HepG2 (cell line): ENCODE data around the gene ID4. TPM values are rescaled to one million over a fixed set of nuclear protein-coding genes. Genes with fewer than 3 reads are reported as not detected.

Experiments
- AKAP8 ChIP-seq: sonication (generic); formaldehyde crosslinking; IDR thresholded peaks from 2 replicates; pipeline ENCODE4 v1.5.1; 2020; ENCODE audit warnings: mild to moderate bottlenecking, missing genetic modification reagents
- ASH2L ChIP-seq: fragments of 300-600, 200-600 bp; sonication (generic); IDR thresholded peaks from 2 replicates; pipeline ENCODE4 v1.7.0; 2017; ENCODE audit warnings: low read depth, mild to moderate bottlenecking, moderate library complexity, mixed read lengths, low read length; ENCODE audit not compliant: insufficient read length
- ATF7-NPFF ChIP-seq: sonication (generic); formaldehyde crosslinking; IDR thresholded peaks from 2 replicates; pipeline ENCODE4 v1.8.1; 2023; ENCODE audit warnings: mild to moderate bottlenecking, low read depth, missing genetic modification reagents, moderate library complexity
- GATAD1 ChIP-seq: IDR thresholded peaks from 2 replicates; pipeline ENCODE4 v1.6.1; 2016; ENCODE audit warnings: missing genetic modification reagents, missing compliant biosample characterization
- GZF1 ChIP-seq: sonication (generic); formaldehyde crosslinking; IDR thresholded peaks from 2 replicates; pipeline ENCODE4 v1.5.1; 2020; ENCODE audit warnings: mild to moderate bottlenecking, missing genetic modification reagents
- HHEX ChIP-seq: IDR thresholded peaks from 2 replicates; pipeline ENCODE4 v1.6.1; 2016; ENCODE audit warnings: control low read depth
- NFATC3 ChIP-seq: sonication (generic); formaldehyde crosslinking; IDR thresholded peaks from 2 replicates; pipeline ENCODE4 v1.5.1; 2020; ENCODE audit warnings: mild to moderate bottlenecking, missing genetic modification reagents
- PRDM10 ChIP-seq: sonication (generic); formaldehyde crosslinking; IDR thresholded peaks from 2 replicates; pipeline ENCODE4 v1.4.0; 2020; ENCODE audit warnings: low read depth, missing genetic modification reagents
- RBFOX2 ChIP-seq: fragments of 200-400 bp; formaldehyde crosslinking; IDR thresholded peaks from 2 replicates; pipeline ENCODE4 v1.6.1; 2017; ENCODE audit warnings: low read depth, mild to moderate bottlenecking, low read length
- SATB2 ChIP-seq: sonication (generic); formaldehyde crosslinking; IDR thresholded peaks from 2 replicates; pipeline ENCODE4 v1.5.0; 2020; ENCODE audit warnings: missing genetic modification reagents
- SP5 ChIP-seq: IDR thresholded peaks from 2 replicates; pipeline ENCODE4 v1.6.1; 2016; ENCODE audit warnings: low read depth, borderline replicate concordance
- ZFP36L2 ChIP-seq: sonication (generic); formaldehyde crosslinking; IDR thresholded peaks from 2 replicates; pipeline ENCODE4 v1.4.0; 2020; ENCODE audit warnings: missing genetic modification reagents
- ZNF101 ChIP-seq: sonication (generic); formaldehyde crosslinking; IDR thresholded peaks from 2 replicates; pipeline ENCODE4 v1.4.0; 2020; ENCODE audit warnings: mild to moderate bottlenecking, low read depth, missing genetic modification reagents, borderline replicate concordance
- ZNF274 ChIP-seq: sonication (generic); formaldehyde crosslinking; IDR thresholded peaks from 2 replicates; pipeline ENCODE4 v1.5.1; 2020; ENCODE audit warnings: mild to moderate bottlenecking, missing genetic modification reagents
- ZNF317 ChIP-seq: sonication (generic); formaldehyde crosslinking; IDR thresholded peaks from 2 replicates; pipeline ENCODE4 v1.5.0; 2020; ENCODE audit warnings: mild to moderate bottlenecking, missing genetic modification reagents
- ZNF430 ChIP-seq: sonication (generic); formaldehyde crosslinking; IDR thresholded peaks from 2 replicates; pipeline ENCODE4 v1.9.0; 2021; ENCODE audit warnings: mild to moderate bottlenecking, missing genetic modification reagents
- ZNF549 ChIP-seq: sonication (generic); formaldehyde crosslinking; IDR thresholded peaks from 2 replicates; pipeline ENCODE4 v1.5.0; 2020; ENCODE audit warnings: missing genetic modification reagents
- ZNF841 ChIP-seq: sonication (generic); formaldehyde crosslinking; IDR thresholded peaks from 2 replicates; pipeline ENCODE4 v1.8.1; 2023; ENCODE audit warnings: missing genetic modification reagents, borderline replicate concordance
- ZSCAN30 ChIP-seq: sonication (generic); formaldehyde crosslinking; IDR thresholded peaks from 2 replicates; pipeline ENCODE4 v1.5.0; 2020; ENCODE audit warnings: mild to moderate bottlenecking, missing genetic modification reagents
- polyA plus RNA-seq, 8 experiments: library from polyadenylated mRNA; depleted of rRNA in 3 of 8; stranded (reverse) in 7 of 8; unstranded in 1 of 8; fragments of >200 nt; fragmentation: Illumina TruSeq in 4 of 8; extraction: Trizol in 4 of 8; gene quantifications; 2 replicates each; pipeline versions ENCODE4 v1.2.1 to v1.2.3, GENCODE V29; 2011 to 2016; ENCODE audit warnings: low read depth in 4 of 8, missing spikeins in 1 of 8, mixed read lengths in 1 of 8; ENCODE audit not compliant: insufficient read depth in 1 of 8
- total RNA-seq, 5 experiments: library from RNA; depleted of rRNA; stranded (reverse); fragments of >200 nt; fragmentation: Illumina TruSeq; extraction: Trizol; gene quantifications; 2 replicates each; pipeline ENCODE4 v1.2.3, GENCODE V29; 2016; ENCODE audit warnings: low read depth in 1 of 5
- TF ChIP-seq, protein P1 (sequence below): sonication (generic); formaldehyde crosslinking; IDR thresholded peaks from 2 replicates; pipeline ENCODE4 v1.5.1; 2020; ENCODE audit warnings: mild to moderate bottlenecking, missing genetic modification reagents, moderate library complexity
- TF ChIP-seq, protein P2 (sequence below): IDR thresholded peaks from 2 replicates; pipeline ENCODE4 v1.6.1; 2016; ENCODE audit warnings: control low read depth

ID4 gene
- total and polyA plus RNA-seq, 2 of the 13 experiments (the other 11 are each of a cell fraction or from before 2014, with no cell fraction given), result 0.20 to 0.44 TPM

- TF ChIP-seq, protein P1, sequence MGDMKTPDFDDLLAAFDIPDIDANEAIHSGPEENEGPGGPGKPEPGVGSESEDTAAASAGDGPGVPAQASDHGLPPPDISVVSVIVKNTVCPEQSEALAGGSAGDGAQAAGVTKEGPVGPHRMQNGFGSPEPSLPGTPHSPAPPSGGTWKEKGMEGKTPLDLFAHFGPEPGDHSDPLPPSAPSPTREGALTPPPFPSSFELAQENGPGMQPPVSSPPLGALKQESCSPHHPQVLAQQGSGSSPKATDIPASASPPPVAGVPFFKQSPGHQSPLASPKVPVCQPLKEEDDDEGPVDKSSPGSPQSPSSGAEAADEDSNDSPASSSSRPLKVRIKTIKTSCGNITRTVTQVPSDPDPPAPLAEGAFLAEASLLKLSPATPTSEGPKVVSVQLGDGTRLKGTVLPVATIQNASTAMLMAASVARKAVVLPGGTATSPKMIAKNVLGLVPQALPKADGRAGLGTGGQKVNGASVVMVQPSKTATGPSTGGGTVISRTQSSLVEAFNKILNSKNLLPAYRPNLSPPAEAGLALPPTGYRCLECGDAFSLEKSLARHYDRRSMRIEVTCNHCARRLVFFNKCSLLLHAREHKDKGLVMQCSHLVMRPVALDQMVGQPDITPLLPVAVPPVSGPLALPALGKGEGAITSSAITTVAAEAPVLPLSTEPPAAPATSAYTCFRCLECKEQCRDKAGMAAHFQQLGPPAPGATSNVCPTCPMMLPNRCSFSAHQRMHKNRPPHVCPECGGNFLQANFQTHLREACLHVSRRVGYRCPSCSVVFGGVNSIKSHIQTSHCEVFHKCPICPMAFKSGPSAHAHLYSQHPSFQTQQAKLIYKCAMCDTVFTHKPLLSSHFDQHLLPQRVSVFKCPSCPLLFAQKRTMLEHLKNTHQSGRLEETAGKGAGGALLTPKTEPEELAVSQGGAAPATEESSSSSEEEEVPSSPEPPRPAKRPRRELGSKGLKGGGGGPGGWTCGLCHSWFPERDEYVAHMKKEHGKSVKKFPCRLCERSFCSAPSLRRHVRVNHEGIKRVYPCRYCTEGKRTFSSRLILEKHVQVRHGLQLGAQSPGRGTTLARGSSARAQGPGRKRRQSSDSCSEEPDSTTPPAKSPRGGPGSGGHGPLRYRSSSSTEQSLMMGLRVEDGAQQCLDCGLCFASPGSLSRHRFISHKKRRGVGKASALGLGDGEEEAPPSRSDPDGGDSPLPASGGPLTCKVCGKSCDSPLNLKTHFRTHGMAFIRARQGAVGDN, result peak; percentile 95
- TF ChIP-seq ZNF549 (CRISPR knock-in tag) (0 out of 2 replicates have a peak, but pooled peaks have one; percentile 35), GZF1 (no peak), ATF7-NPFF (peak; percentile 90; the same call in 1 of the 2 replicates), ZNF841 (CRISPR knock-in tag) (no peak), HHEX (CRISPR knock-in tag) (no peak), ZNF101 (CRISPR knock-in tag) (no peak), PRDM10 (CRISPR knock-in tag) (peak; percentile 68), ASH2L (peak; percentile 77), ZNF430 (CRISPR knock-in tag) (peak; percentile 49; the same call in 1 of the 2 replicates), RBFOX2 (peak; percentile 84), ZNF317 (CRISPR knock-in tag) (no peak), NFATC3 (CRISPR knock-in tag) (no peak), AKAP8 (no peak), GATAD1 (CRISPR knock-in tag) (peak; percentile 69; the same call in 1 of the 2 replicates), ZSCAN30 (CRISPR knock-in tag) (no peak), ZNF274 (CRISPR knock-in tag) (peak; percentile 47; the same call in 1 of the 2 replicates), ZFP36L2 (no peak), SP5 (CRISPR knock-in tag) (peak; percentile 71; the same call in 1 of the 2 replicates), SATB2 (CRISPR knock-in tag) (peak; percentile 79; the same call in 1 of the 2 replicates)
- TF ChIP-seq, protein P2, sequence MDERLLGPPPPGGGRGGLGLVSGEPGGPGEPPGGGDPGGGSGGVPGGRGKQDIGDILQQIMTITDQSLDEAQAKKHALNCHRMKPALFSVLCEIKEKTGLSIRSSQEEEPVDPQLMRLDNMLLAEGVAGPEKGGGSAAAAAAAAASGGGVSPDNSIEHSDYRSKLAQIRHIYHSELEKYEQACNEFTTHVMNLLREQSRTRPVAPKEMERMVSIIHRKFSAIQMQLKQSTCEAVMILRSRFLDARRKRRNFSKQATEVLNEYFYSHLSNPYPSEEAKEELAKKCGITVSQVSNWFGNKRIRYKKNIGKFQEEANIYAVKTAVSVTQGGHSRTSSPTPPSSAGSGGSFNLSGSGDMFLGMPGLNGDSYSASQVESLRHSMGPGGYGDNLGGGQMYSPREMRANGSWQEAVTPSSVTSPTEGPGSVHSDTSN (CRISPR knock-in tag), result no peak
Observed at GRCh38 chr6:19804205-19805128, 32.7 kb upstream of the ID4 start (continued).
